Neural progenitor cell (in vitro differentiated cells): ENCODE data around the gene OGFOD2. TPM values are rescaled to one million over a fixed set of nuclear protein-coding genes. Genes with fewer than 3 reads are reported as not detected.

Experiments
- DNase-seq: peaks from one replicate; pipeline ENCODE4 v3.0.0-alpha.2; 2016; ENCODE audit warnings: low spot score
- H2AFZ ChIP-seq: fragments of 200-600 bp; sonication (generic); replicated peaks from 2 replicates; pipeline ENCODE4 v1.6.1; 2016; ENCODE audit warnings: antibody characterized with exemption
- H3F3A ChIP-seq: fragments of 200-600 bp; sonication (generic); 2 replicates; pipeline ENCODE4 v1.6.1; 2016; ENCODE audit warnings: antibody characterized with exemption, low read depth
- H3K27ac ChIP-seq: fragments of 200-600 bp; sonication (generic); 2 replicates; pipeline ENCODE4 v1.5.1; 2016; ENCODE audit warnings: mild to moderate bottlenecking
- H3K27me3 ChIP-seq: fragments of 200-600 bp; sonication (generic); 2 replicates; pipeline ENCODE4 v1.6.1; 2016; ENCODE audit warnings: mild to moderate bottlenecking, moderate library complexity
- H3K36me3 ChIP-seq: fragments of 200-600 bp; sonication (generic); 2 replicates; pipeline ENCODE4 v1.5.1; 2016
- H3K4me1 ChIP-seq: fragments of 200-600 bp; sonication (generic); 2 replicates; pipeline ENCODE4 v1.6.1; 2016; ENCODE audit warnings: mixed run types
- H3K4me2 ChIP-seq: fragments of 200-600 bp; sonication (generic); 2 replicates; pipeline ENCODE4 v1.6.1; 2016
- H3K4me3 ChIP-seq: fragments of 200-600 bp; sonication (generic); 2 replicates; pipeline ENCODE4 v1.5.1; 2016
- H3K79me2 ChIP-seq: fragments of 200-600 bp; sonication (generic); 2 replicates; pipeline ENCODE4 v1.6.1; 2016; ENCODE audit warnings: low read depth
- H3K9ac ChIP-seq: fragments of 200-600 bp; sonication (generic); 2 replicates; pipeline ENCODE4 v1.6.1; 2016
- H3K9me3 ChIP-seq: fragments of 200-600 bp; sonication (generic); 2 replicates; pipeline ENCODE4 v1.5.1; 2016; ENCODE audit warnings: low read depth
- H4K20me1 ChIP-seq: fragments of 200-600 bp; sonication (generic); 2 replicates; pipeline ENCODE4 v1.6.1; 2016; ENCODE audit warnings: low read depth
- H3K27ac Mint-ChIP-seq: 3 replicates; pipeline ENCODE4 v1.8.0; 2021; ENCODE audit warnings: mixed read lengths
- H3K27me3 Mint-ChIP-seq: 2 replicates; pipeline ENCODE4 v1.8.0; 2022; ENCODE audit warnings: low read depth, mild to moderate bottlenecking, inconsistent platforms, moderate library complexity, mixed read lengths; ENCODE audit not compliant: insufficient read depth
- H3K36me3 Mint-ChIP-seq: 3 replicates; pipeline ENCODE4 v1.8.0; 2021; ENCODE audit warnings: mixed read lengths
- H3K4me1 Mint-ChIP-seq: 3 replicates; pipeline ENCODE4 v1.8.0; 2021; ENCODE audit warnings: mixed read lengths
- H3K4me3 Mint-ChIP-seq: 3 replicates; pipeline ENCODE4 v1.8.0; 2021; ENCODE audit warnings: mild to moderate bottlenecking, moderate library complexity, mixed read lengths
- H3K9me3 Mint-ChIP-seq: 3 replicates; pipeline ENCODE4 v1.8.0; 2020; ENCODE audit warnings: mixed read lengths
- EZH2 ChIP-seq: fragments of 200-600 bp; sonication (generic); IDR thresholded peaks from 2 replicates; pipeline ENCODE4 v1.6.1; 2017; ENCODE audit warnings: antibody characterized with exemption, mild to moderate bottlenecking, moderate library complexity
- EZH2phosphoT487 ChIP-seq: fragments of 200-600 bp; sonication (generic); IDR thresholded peaks from 2 replicates; pipeline ENCODE4 v1.6.1; 2017; ENCODE audit warnings: antibody characterized with exemption
- total RNA-seq: library from RNA; depleted of rRNA; stranded (reverse); fragments of >200 nt; gene quantifications from 2 replicates; pipeline ENCODE4 v1.2.3, GENCODE V29; 2015; ENCODE audit warnings: low replicate concordance
- TF ChIP-seq, protein P1 (sequence below): fragments of 200-600 bp; sonication (generic); IDR thresholded peaks from 2 replicates; pipeline ENCODE4 v1.5.1; 2017; ENCODE audit warnings: antibody characterized with exemption, mild to moderate bottlenecking

Gene OGFOD2
- total RNA-seq, 1 donor from 2014 or later: 9.9 TPM

GRCh38 chr12:123005081-123005626 is 30.1 kb downstream of the OGFOD2 start:
- Mint-ChIP-seq H3K27ac (peak overlapping the region; percentile 66), H3K27me3 (peaks cover 5% of the 10 kb centered on the region), H3K9me3 (no peaks in the 10 kb centered on the region), H3K4me1 (peaks cover 3% of the 10 kb centered on the region), H3K4me3 (peak overlapping the region; percentile 27), H3K36me3 (no peaks in the 10 kb centered on the region)
- Histone ChIP-seq H3K9ac (no peak overlapping the region), H3K27me3 (no peaks in the 10 kb centered on the region), H3K79me2 (no peaks in the 10 kb centered on the region), H3F3A (no peaks in the 10 kb centered on the region), H3K9me3 (no peaks in the 10 kb centered on the region), H3K4me2 (no peak overlapping the region), H3K4me3 (no peak overlapping the region), H3K27ac (no peak overlapping the region), H3K36me3 (no peaks in the 10 kb centered on the region), H2AFZ (no peak overlapping the region), H3K4me1 (no peaks in the 10 kb centered on the region), H4K20me1 (no peaks in the 10 kb centered on the region)
- no peak for DNase-seq
- TF ChIP-seq, protein P1, sequence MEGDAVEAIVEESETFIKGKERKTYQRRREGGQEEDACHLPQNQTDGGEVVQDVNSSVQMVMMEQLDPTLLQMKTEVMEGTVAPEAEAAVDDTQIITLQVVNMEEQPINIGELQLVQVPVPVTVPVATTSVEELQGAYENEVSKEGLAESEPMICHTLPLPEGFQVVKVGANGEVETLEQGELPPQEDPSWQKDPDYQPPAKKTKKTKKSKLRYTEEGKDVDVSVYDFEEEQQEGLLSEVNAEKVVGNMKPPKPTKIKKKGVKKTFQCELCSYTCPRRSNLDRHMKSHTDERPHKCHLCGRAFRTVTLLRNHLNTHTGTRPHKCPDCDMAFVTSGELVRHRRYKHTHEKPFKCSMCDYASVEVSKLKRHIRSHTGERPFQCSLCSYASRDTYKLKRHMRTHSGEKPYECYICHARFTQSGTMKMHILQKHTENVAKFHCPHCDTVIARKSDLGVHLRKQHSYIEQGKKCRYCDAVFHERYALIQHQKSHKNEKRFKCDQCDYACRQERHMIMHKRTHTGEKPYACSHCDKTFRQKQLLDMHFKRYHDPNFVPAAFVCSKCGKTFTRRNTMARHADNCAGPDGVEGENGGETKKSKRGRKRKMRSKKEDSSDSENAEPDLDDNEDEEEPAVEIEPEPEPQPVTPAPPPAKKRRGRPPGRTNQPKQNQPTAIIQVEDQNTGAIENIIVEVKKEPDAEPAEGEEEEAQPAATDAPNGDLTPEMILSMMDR: no peak
- TF ChIP-seq EZH2: no peak
- no peak for TF ChIP-seq EZH2phosphoT487

- peaks cover 4% of the 10 kb centered on the region for H3K27me3 Mint-ChIP-seq
- Histone ChIP-seq H3K9me3 (no peaks in the 10 kb centered on the region), H3K4me2 (no peak overlapping the region), H3K27ac (no peak overlapping the region), H3K79me2 (no peaks in the 10 kb centered on the region), H4K20me1 (no peaks in the 10 kb centered on the region), H3K4me3 (no peak overlapping the region), H3K4me1 (no peaks in the 10 kb centered on the region), H3K9ac (no peak overlapping the region), H3F3A (no peaks in the 10 kb centered on the region), H3K36me3 (no peaks in the 10 kb centered on the region), H2AFZ (no peak overlapping the region), H3K27me3 (no peaks in the 10 kb centered on the region)
- H3K4me3 Mint-ChIP-seq: no peak overlapping the region
- H3K4me1 Mint-ChIP-seq: peaks cover 3% of the 10 kb centered on the region
- no peak for DNase-seq
- H3K27ac Mint-ChIP-seq: no peak overlapping the region
- H3K36me3 Mint-ChIP-seq: no peaks in the 10 kb centered on the region
- H3K9me3 Mint-ChIP-seq: no peaks in the 10 kb centered on the region
- TF ChIP-seq EZH2phosphoT487: no peak
- no peak for TF ChIP-seq EZH2
- TF ChIP-seq, protein P1: no peak
Observed at GRCh38 chr12:123006977-123007376, 31.9 kb downstream of the OGFOD2 start.

- no peak overlapping the region for H3K27ac ChIP-seq
- peaks cover 3% of the 10 kb centered on the region for H3K4me1 Mint-ChIP-seq
- TF ChIP-seq EZH2phosphoT487 (no peak), EZH2 (no peak)
- TF ChIP-seq, protein P1: no peak
- no peaks in the 10 kb centered on the region for H3K9me3 ChIP-seq
- peaks cover 4% of the 10 kb centered on the region for H3K27me3 Mint-ChIP-seq
- DNase-seq: no peak
- no peaks in the 10 kb centered on the region for H3F3A ChIP-seq
- no peaks in the 10 kb centered on the region for H3K79me2 ChIP-seq
- no peak overlapping the region for H3K4me3 ChIP-seq
- no peak overlapping the region for H3K4me2 ChIP-seq
- H3K9me3 Mint-ChIP-seq: no peaks in the 10 kb centered on the region
- no peaks in the 10 kb centered on the region for H3K27me3 ChIP-seq
- H4K20me1 ChIP-seq: no peaks in the 10 kb centered on the region
- no peaks in the 10 kb centered on the region for H3K36me3 ChIP-seq
- H3K4me3 Mint-ChIP-seq: no peak overlapping the region
- no peaks in the 10 kb centered on the region for H3K4me1 ChIP-seq
- no peak overlapping the region for H3K27ac Mint-ChIP-seq
- H3K9ac ChIP-seq: no peak overlapping the region
- H2AFZ ChIP-seq: no peak overlapping the region
- no peaks in the 10 kb centered on the region for H3K36me3 Mint-ChIP-seq
Observed at GRCh38 chr12:123010110-123010509, 35.1 kb downstream of the OGFOD2 start.
